GM15510 (cell line): ENCODE results near the gene BMERB1.
"Not testable (repeated sequence)": the region's sequence is repeated elsewhere in the genome, so short reads cannot be mapped to it uniquely, and the experiment has no call there.

Experiments
- POLR2A ChIP-seq: IDR thresholded peaks from 3 replicates; pipeline ENCODE4 v1.6.1; 2011; ENCODE audit warnings: borderline replicate concordance; ENCODE audit not compliant: insufficient read length; ENCODE audit errors: extremely low read depth

Gene BMERB1

DNA sequence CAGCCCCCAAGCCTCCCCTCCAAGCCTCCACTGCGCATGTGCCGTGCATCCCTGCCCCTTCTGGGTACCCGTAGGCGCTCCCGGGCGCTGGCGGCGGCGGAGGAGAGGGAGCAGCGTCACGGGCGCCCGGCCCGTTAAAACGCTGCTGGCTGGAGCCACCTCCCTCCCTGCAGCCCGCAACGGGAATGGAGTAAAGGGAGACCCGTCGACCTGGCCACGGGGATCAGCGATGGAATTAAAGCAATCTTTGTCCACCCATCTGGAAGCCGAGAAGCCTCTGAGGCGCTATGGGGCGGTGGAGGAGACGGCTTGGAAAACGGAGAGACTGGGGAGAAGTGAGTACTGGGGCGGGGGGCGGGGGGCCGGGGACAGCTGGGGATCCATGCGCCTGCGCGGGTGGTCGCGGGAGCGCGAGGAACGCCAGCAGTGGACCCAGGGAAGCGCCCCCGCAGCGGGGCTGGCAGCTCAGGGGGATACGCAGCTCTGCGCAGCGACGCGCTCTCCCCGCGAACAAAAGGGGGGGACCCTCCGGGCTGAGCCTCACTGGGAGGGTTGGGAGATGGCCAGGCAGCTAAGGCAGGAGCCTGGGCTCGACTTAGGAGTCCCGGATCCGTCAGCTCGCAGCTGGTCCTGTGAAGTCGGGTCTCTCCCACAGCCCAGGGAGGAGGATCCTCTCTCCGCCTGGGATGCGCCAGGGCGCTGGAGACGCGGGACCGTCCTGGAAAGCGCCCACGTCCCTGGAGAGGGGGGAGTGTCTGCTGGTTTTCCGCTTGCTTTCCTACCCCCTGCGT lies at the start of gene BMERB1:
TSS of gene BMERB1 (plus strand) at position 164 of the 791 bp plus-strand sequence. CDS start at position 230, 66 bp downstream.
- TF ChIP-seq POLR2A: no peak

GRCh38 chr16:15395631-15396508 lies 38.5 kb upstream of the BMERB1 start, which contains the start of gene MPV17L:
MPV17L (plus strand) TSS chr16:15395754; CDS start chr16:15395898, 144 bp downstream.
- TF ChIP-seq POLR2A: not testable (repeated sequence)

- no peak for TF ChIP-seq POLR2A
Observed at GRCh38 chr16:15396948-15397594, 37.3 kb upstream of the BMERB1 start.

- no peak for TF ChIP-seq POLR2A
Observed at GRCh38 chr16:15398618-15399316, 35.6 kb upstream of the BMERB1 start.

DNA sequence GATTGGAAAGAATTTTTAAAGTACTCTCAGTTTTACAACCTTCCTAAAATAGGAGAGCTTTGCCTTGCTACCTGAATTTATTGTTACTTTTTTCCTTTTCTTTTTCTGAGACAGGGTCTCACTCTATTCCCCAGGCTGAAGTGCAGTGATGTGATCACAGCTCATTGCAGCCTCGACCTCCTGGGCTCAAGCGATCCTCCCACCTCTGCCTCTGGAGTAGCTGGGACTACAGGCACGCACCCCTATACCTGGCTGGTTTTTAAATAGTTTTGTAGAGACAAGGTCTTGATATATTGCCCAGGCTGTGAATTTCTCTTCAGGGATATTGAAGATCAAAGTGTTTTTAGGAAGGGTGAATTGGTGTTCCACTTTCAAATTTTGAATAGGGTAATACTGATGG lies 35.1 kb upstream of the BMERB1 start:
- no peak for TF ChIP-seq POLR2A

- TF ChIP-seq POLR2A: no peak
Observed at GRCh38 chr16:15401972-15402371, 32.4 kb upstream of the BMERB1 start.

DNA sequence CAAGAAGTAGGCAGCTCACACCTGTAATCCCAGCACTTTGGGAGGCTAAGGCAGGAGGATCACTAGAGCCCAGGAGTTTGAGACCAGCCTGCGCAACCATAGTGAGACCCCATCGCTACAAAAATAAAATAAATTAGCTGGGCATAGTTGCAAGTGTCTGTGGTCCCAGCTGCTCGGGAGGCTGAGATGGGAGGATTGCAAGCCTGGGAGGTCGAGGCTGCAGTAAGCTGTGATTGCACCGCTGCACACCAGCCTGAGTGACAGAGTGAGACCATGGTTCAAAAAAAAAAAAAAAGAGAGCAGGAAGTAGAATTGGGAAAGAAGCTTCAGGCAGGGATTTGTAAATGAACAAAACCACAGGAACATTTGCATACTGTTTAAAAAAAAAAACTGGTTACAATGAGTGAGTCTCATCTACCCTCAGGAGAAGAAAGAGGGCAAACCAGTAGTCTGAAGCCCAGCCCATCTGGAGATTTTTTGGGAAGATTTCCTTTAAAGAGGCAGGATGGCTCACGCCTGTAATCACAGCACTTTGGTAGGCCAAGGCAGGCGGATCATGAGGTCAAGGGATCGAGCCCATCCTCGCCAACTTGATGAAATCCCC lies 30.9 kb upstream of the BMERB1 start:
- no peak for TF ChIP-seq POLR2A

GRCh38 chr16:15404792-15405191 lies 29.6 kb upstream of the BMERB1 start:
- no peak for TF ChIP-seq POLR2A

DNA sequence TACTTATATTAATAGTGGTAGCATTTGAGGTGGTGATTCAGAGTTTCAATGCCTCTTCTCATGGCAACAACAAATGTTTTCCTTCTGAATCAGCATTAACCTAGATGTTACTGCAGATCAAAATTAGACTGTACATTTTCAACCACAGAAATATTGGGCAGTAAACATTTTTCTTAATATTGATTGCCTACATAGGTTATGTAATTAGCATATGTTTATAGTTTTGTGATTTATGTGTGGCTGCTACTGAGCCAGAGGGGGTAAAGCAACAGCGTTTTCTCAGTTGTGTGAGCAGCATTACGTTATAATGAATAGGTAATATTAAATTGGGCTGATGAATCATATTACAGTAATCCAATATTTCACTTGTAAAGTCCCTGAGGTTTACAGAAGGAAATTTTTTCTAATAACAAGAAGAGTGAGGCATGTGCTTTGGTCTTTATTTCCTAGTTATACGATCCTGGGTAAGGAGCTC lies 18.8 kb upstream of the BMERB1 start:
- TF ChIP-seq POLR2A: no peak

GRCh38 chr16:15417197-15417596 lies 17.2 kb upstream of the BMERB1 start:
- no peak for TF ChIP-seq POLR2A

- no peak for TF ChIP-seq POLR2A
Observed at GRCh38 chr16:15418206-15418605, 16.2 kb upstream of the BMERB1 start.

DNA sequence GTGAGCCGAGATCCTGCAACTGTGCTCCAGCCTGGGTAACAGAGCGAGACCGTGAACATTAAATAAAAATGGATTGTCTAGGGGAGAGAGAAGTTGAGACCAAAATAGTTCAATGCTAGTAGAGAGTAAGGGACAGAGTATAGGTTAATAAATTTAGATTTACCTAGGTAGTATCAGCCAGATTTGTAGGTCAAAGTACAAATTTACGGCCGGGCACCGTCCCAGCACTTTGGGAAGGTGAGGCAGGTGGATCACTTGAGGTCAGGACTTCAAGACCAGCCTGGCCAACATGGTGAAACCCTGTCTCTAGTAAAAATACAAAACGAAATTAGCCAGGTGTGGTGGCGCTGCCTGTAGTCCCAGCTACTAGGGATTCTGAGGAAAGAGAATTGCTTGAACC lies 12.2 kb upstream of the BMERB1 start:
- no peak for TF ChIP-seq POLR2A

DNA sequence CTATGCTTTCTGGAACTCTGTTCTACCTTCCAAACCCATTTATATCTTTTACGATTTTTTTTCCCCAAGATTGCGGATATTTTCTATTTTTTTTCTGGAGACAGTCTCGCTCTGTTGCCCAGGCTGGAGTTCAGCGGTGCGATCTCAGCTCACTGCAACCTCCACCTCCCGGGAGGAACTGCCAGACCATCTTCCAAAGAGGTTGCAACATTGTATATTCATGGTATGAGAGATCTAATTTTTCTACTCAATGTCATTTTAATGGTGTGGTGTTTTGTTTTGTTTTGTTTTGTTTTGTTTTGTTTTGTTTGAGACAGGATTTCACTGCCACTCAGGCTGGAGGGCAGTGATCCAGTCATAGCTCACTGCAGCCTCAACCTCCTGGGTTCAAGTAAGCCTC lies 8.5 kb upstream of the BMERB1 start:
- TF ChIP-seq POLR2A: no peak

GRCh38 chr16:15426796-15427195 lies 7.6 kb upstream of the BMERB1 start:
- TF ChIP-seq POLR2A: no peak
